ENCODE data around the gene TFDP1. TPM values are rescaled to one million over a fixed set of nuclear protein-coding genes. Genes with fewer than 3 reads are reported as not detected.

The TFDP1 gene
- total RNA-seq, 1 experiment from 2014 or later = 423 TPM

GRCh38 chr13:113666951-113667701, 82.6 kb downstream of the TFDP1 start, which contains the start of gene GRK1:
Gene GRK1 (plus strand): TSS chr13:113667219. CDS start chr13:113667387, 168 bp downstream.
- H3K36me3 ChIP-seq = no peaks in the 10 kb centered on the region; the same call in 1 of the 2 replicates
- peak in 1 of 2 experiments; percentile 68 for DNase-seq (ENCODE audit: low read depth in 1 of 2, low spot score in 2 of 2)
- no peak within 1 kb of the TSS for H3K4me3 ChIP-seq
- no peak within 1 kb of the TSS for H3K27ac ChIP-seq
- no peaks in the 10 kb centered on the region; the same call in 1 of the 2 replicates for H3K27me3 ChIP-seq (replicated peaks)
- H3K9me3 ChIP-seq (replicated peaks) = peaks cover 14% of the 10 kb centered on the region
- H3K4me1 ChIP-seq (replicated peaks) = peaks cover 7% of the 10 kb centered on the region

GRCh38 chr13:113667771-113668490, 83.4 kb downstream of the TFDP1 start:
- H3K4me3 ChIP-seq = no peak overlapping the region
- H3K27me3 ChIP-seq (replicated peaks) = no peaks in the 10 kb centered on the region; the same call in 1 of the 2 replicates
- DNase-seq (ENCODE audit: low read depth in 1 of 2, low spot score in 2 of 2) = peak in 1 of 2 experiments; percentile 61
- H3K36me3 ChIP-seq = no peaks in the 10 kb centered on the region; the same call in 1 of the 2 replicates
- H3K4me1 ChIP-seq (replicated peaks) = peaks cover 7% of the 10 kb centered on the region
- peaks cover 14% of the 10 kb centered on the region for H3K9me3 ChIP-seq (replicated peaks)
- H3K27ac ChIP-seq = no peak overlapping the region

- no peak overlapping the region for H3K4me3 ChIP-seq
- H3K9me3 ChIP-seq (replicated peaks) = peaks cover 14% of the 10 kb centered on the region
- no peak overlapping the region for H3K27ac ChIP-seq
- H3K36me3 ChIP-seq = no peaks in the 10 kb centered on the region; the same call in 1 of the 2 replicates
- H3K4me1 ChIP-seq (replicated peaks) = peaks cover 7% of the 10 kb centered on the region
- H3K27me3 ChIP-seq (replicated peaks) = no peaks in the 10 kb centered on the region
- DNase-seq (ENCODE audit: low read depth in 1 of 2, low spot score in 2 of 2) = peak in 1 of 2 experiments; percentile 61
Measured at GRCh38 chr13:113668491-113668971, 84.0 kb downstream of the TFDP1 start.

- Histone ChIP-seq H3K36me3 (no peaks in the 10 kb centered on the region; the same call in 1 of the 2 replicates), H3K4me1 (replicated peaks) (peaks cover 7% of the 10 kb centered on the region), H3K27ac (no peak overlapping the region), H3K27me3 (replicated peaks) (no peaks in the 10 kb centered on the region), H3K9me3 (replicated peaks) (peaks cover 14% of the 10 kb centered on the region), H3K4me3 (no peak overlapping the region)
- peak in 1 of 2 experiments; percentile 49 for DNase-seq (ENCODE audit: low read depth in 1 of 2, low spot score in 2 of 2)
Measured at GRCh38 chr13:113669231-113669754, 84.7 kb downstream of the TFDP1 start.

GRCh38 chr13:113669755-113670341, 85.3 kb downstream of the TFDP1 start:
- no peak overlapping the region for H3K27ac ChIP-seq
- H3K4me1 ChIP-seq (replicated peaks) = peaks cover 7% of the 10 kb centered on the region
- no peaks in the 10 kb centered on the region; the same call in 1 of the 2 replicates for H3K36me3 ChIP-seq
- peaks cover 14% of the 10 kb centered on the region for H3K9me3 ChIP-seq (replicated peaks)
- H3K27me3 ChIP-seq (replicated peaks) = no peaks in the 10 kb centered on the region
- peak in 1 of 2 experiments; percentile 60 for DNase-seq (ENCODE audit: low read depth in 1 of 2, low spot score in 2 of 2)
- H3K4me3 ChIP-seq = no peak overlapping the region

GRCh38 chr13:113670541-113670940, 86.0 kb downstream of the TFDP1 start:
- Histone ChIP-seq H3K4me3 (no peak overlapping the region), H3K27ac (no peak overlapping the region), H3K4me1 (replicated peaks) (peaks cover 7% of the 10 kb centered on the region), H3K27me3 (replicated peaks) (no peaks in the 10 kb centered on the region), H3K36me3 (no peaks in the 10 kb centered on the region; the same call in 1 of the 2 replicates), H3K9me3 (replicated peaks) (peaks cover 9% of the 10 kb centered on the region)
- DNase-seq (ENCODE audit: low read depth in 1 of 2, low spot score in 2 of 2) = peak in 1 of 2 experiments; percentile 59

GRCh38 chr13:113671066-113672001, 86.8 kb downstream of the TFDP1 start:
- H3K4me1 ChIP-seq (replicated peaks) = peaks cover 7% of the 10 kb centered on the region
- no peak overlapping the region for H3K4me3 ChIP-seq
- H3K36me3 ChIP-seq = no peaks in the 10 kb centered on the region
- no peak overlapping the region for H3K27ac ChIP-seq
- DNase-seq (ENCODE audit: low read depth in 1 of 2, low spot score in 2 of 2) = peak in 1 of 2 experiments; percentile 64
- H3K27me3 ChIP-seq (replicated peaks) = no peaks in the 10 kb centered on the region
- H3K9me3 ChIP-seq (replicated peaks) = peaks cover 5% of the 10 kb centered on the region

- Histone ChIP-seq H3K27me3 (replicated peaks) (no peaks in the 10 kb centered on the region), H3K4me3 (no peak overlapping the region), H3K4me1 (replicated peaks) (peaks cover 7% of the 10 kb centered on the region), H3K27ac (no peak overlapping the region), H3K9me3 (replicated peaks) (peaks cover 5% of the 10 kb centered on the region), H3K36me3 (no peaks in the 10 kb centered on the region)
- DNase-seq (ENCODE audit: low read depth in 1 of 2, low spot score in 2 of 2) = peak in 1 of 2 experiments; percentile 64
Measured at GRCh38 chr13:113672002-113672651, 87.6 kb downstream of the TFDP1 start.

Other genes starting within 250 kb of the TFDP1 start
- gene GRTP1, start 220.6 kb upstream of the TFDP1 start, total RNA-seq (2014; rRNA removed; shearing (Covaris generic)) = 0.34 and 0.97 TPM in 2 replicates
- 6.3 and 10.5 TPM in 2 replicates for gene ADPRHL1, start 131.3 kb upstream of the TFDP1 start, total RNA-seq (2014; rRNA removed; shearing (Covaris generic))
- 10.7 and 17.8 TPM in 2 replicates for gene DCUN1D2, start 94.0 kb upstream of the TFDP1 start, total RNA-seq (2014; rRNA removed; shearing (Covaris generic))
- gene ATP4B, start 73.4 kb downstream of the TFDP1 start, total RNA-seq (2014; rRNA removed; shearing (Covaris generic)) = not detected in 2 replicates
- gene GRK1, start 82.5 kb downstream of the TFDP1 start, total RNA-seq (2014; rRNA removed; shearing (Covaris generic)) = 0.08 TPM in 1 of 2 replicates, not detected in the other
- gene TMEM255B, start 174.5 kb downstream of the TFDP1 start, total RNA-seq (2014; rRNA removed; shearing (Covaris generic)) = 1.8 and 2.7 TPM in 2 replicates